Esophagus muscularis mucosa (tissue), 4 donors: ENCODE results near the gene CDK14. TPM values are rescaled to one million over a fixed set of nuclear protein-coding genes. Genes with fewer than 3 reads are reported as not detected.

Source experiments
- DNase-seq: peaks from one replicate; pipeline ENCODE4 v3.0.0-alpha.2; 2017; ENCODE audit errors: extremely low spot score
- H3K27ac ChIP-seq, 4 donors: fragments of 200-600 bp; sonication (generic); replicated peaks in 1 of 4; 1 replicate in 3 of 4; 2 replicates in 1 of 4; pipeline ENCODE4 v1.5.1; 2016 to 2019; ENCODE audit warnings: mild to moderate bottlenecking in 1 of 4
- H3K27me3 ChIP-seq, 4 donors: fragments of 200-600 bp; sonication (generic); one replicate each; pipeline versions ENCODE4 v1.5.1 to v1.6.0; 2016 to 2019
- H3K36me3 ChIP-seq, 4 donors: fragments of 200-600 bp; sonication (generic); one replicate each; pipeline ENCODE4 v1.5.1; 2016 to 2019
- H3K4me1 ChIP-seq, 4 donors: fragments of 200-600 bp; sonication (generic); one replicate each; pipeline ENCODE4 v1.5.1; 2016 to 2019
- H3K4me3 ChIP-seq, 4 donors: fragments of 200-600 bp; sonication (generic); 1 replicate in 2 of 4; 2 replicates in 2 of 4; pipeline ENCODE4 v1.5.1; 2016 to 2019; ENCODE audit warnings: mild to moderate bottlenecking in 4 of 4, moderate library complexity in 1 of 4
- H3K9me3 ChIP-seq, 4 donors: fragments of 200-600 bp; sonication (generic); 1 replicate in 3 of 4; 2 replicates in 1 of 4; pipeline ENCODE4 v1.5.1; 2016 to 2019
- CTCF ChIP-seq, 3 experiments: fragments of 200-600 bp in 2 of 3; fragments of 450-650 bp in 1 of 3; sonication (generic) in 2 of 3; IDR thresholded peaks; one replicate each; pipeline ENCODE4 v1.5.1; 2017 to 2019; ENCODE audit warnings: antibody characterized with exemption in 3 of 3, mild to moderate bottlenecking in 2 of 3, moderate library complexity in 1 of 3
- EP300 ChIP-seq: sonication (generic); formaldehyde crosslinking; IDR thresholded peaks from one replicate; pipeline ENCODE4 v1.6.1; 2017; ENCODE audit warnings: antibody characterized with exemption
- POLR2A ChIP-seq: fragments of 450-650 bp; IDR thresholded peaks from one replicate; pipeline ENCODE4 v1.6.1; 2017; ENCODE audit warnings: antibody characterized with exemption, moderate library complexity, mild to moderate bottlenecking, low read depth
- POLR2AphosphoS5 ChIP-seq, 2 donors: sonication (generic); formaldehyde crosslinking; IDR thresholded peaks; one replicate each; pipeline ENCODE4 v1.6.1; 2017; ENCODE audit warnings: antibody characterized with exemption in 2 of 2
- WGBS: methylation state at CpG from one replicate; pipeline ENCODE4 v1.1.5; 2018; 5-methylcytosine and 5-hydroxymethylcytosine counted together
- intact Hi-C: fragments of 100-400 bp; cut with DNase I; formaldehyde crosslinking; loops from one replicate; pipeline ENCODE4 v1.15.1; 2023
- total RNA-seq, 4 donors: library from RNA; depleted of rRNA; stranded (reverse); fragments of >200 nt; gene quantifications; one replicate each; pipeline versions ENCODE4 v1.1.0 to v1.2.1, GENCODE V29; 2016

Gene CDK14
- 10 to 100 TPM in 3 of 4 donors, 1 to 10 TPM in 1; 9.6 to 17.7 (median 14.3) TPM for total RNA-seq

- H3K27ac ChIP-seq = peak within 1 kb of the TSS; percentile 82 to 88 (median 84)
- H3K36me3 ChIP-seq = no peaks in the 10 kb centered on the region
- intact Hi-C loops = no loop called here
- H3K4me1 ChIP-seq = peaks cover 0 to 32% (median 29%) of the 10 kb centered on the region in 4 donors
- no peak for DNase-seq
- H3K9me3 ChIP-seq = no peaks in the 10 kb centered on the region
- peak; percentile 41 to 57 (median 54) for TF ChIP-seq CTCF (IDR thresholded peaks at IDR 0.05)
- TF ChIP-seq POLR2AphosphoS5 (IDR thresholded peaks at IDR 0.05) = peak in 1 of 2 donors; percentile 24
- TF ChIP-seq POLR2A = no peak
- no peaks in the 10 kb centered on the region for H3K27me3 ChIP-seq
- peak within 1 kb of the TSS; percentile 79 to 84 (median 81) for H3K4me3 ChIP-seq
- 0% methylated on average over 22 of the region's 118 CpGs for WGBS
Measured at GRCh38 chr7:90595801-90596670, at the start of gene CDK14. Gene CDK14, plus strand, starts transcription at chr7:90596321. Its CDS starts 307 bp downstream, at chr7:90596628.

- intact Hi-C loops = loop anchor here (5.0 to 10.0 kb wide), 2 partner anchors 76 to 484 kb away; no protein-coding TSS in a partner anchor
- H3K9me3 ChIP-seq = no peaks in the 10 kb centered on the region
- H3K4me1 ChIP-seq = no peaks in the 10 kb centered on the region
- no peak for DNase-seq
- no peaks in the 10 kb centered on the region for H3K36me3 ChIP-seq
- H3K4me3 ChIP-seq = no peak overlapping the region
- no peak overlapping the region for H3K27ac ChIP-seq
- TF ChIP-seq POLR2AphosphoS5 (IDR thresholded peaks at IDR 0.05) (no peak), EP300 (no peak), CTCF (IDR thresholded peaks at IDR 0.05) (no peak), POLR2A (no peak)
- WGBS = 59% methylated on average over 2 of the region's 4 CpGs
- no peaks in the 10 kb centered on the region for H3K27me3 ChIP-seq
Measured at GRCh38 chr7:90551036-90551435, 45.1 kb upstream of the CDK14 start.

GRCh38 chr7:90552521-90552920, 43.6 kb upstream of the CDK14 start:
- intact Hi-C loops = loop anchor here (5.0 to 10.0 kb wide), 2 partner anchors 75 to 482 kb away; no protein-coding TSS in a partner anchor

GRCh38 chr7:90560730-90561129, 35.4 kb upstream of the CDK14 start:
- no peaks in the 10 kb centered on the region for H3K36me3 ChIP-seq
- WGBS = 62% methylated on average over 1 of the region's 1 CpG
- H3K27me3 ChIP-seq = no peaks in the 10 kb centered on the region
- H3K4me1 ChIP-seq = peaks cover 0 to 5% (median 2%) of the 10 kb centered on the region in 4 donors
- H3K9me3 ChIP-seq = no peaks in the 10 kb centered on the region
- DNase-seq = no peak
- intact Hi-C loops = no loop called here
- TF ChIP-seq POLR2AphosphoS5 (IDR thresholded peaks at IDR 0.05) = no peak
- no peak for TF ChIP-seq POLR2A
- TF ChIP-seq EP300 = no peak
- TF ChIP-seq CTCF (IDR thresholded peaks at IDR 0.05) = no peak
- H3K4me3 ChIP-seq = no peak overlapping the region
- no peak overlapping the region for H3K27ac ChIP-seq

More at GRCh38 chr7:90552521-90552920, 43.6 kb upstream of the CDK14 start:
- Histone ChIP-seq H3K4me1 (no peaks in the 10 kb centered on the region), H3K27me3 (no peaks in the 10 kb centered on the region), H3K36me3 (no peaks in the 10 kb centered on the region), H3K9me3 (no peaks in the 10 kb centered on the region), H3K27ac (no peak overlapping the region), H3K4me3 (no peak overlapping the region)
- WGBS = 71% methylated on average over 1 of the region's 1 CpG
- TF ChIP-seq EP300 = no peak
- TF ChIP-seq CTCF (IDR thresholded peaks at IDR 0.05) = peak; percentile 12 to 33 (median 27)
- TF ChIP-seq POLR2AphosphoS5 (IDR thresholded peaks at IDR 0.05) = no peak
- DNase-seq = no peak
